Fibroblast of upper back skin (primary cell): ENCODE results near the gene LMBR1.

ENCODE experiments used
- DNase-seq: peaks from one replicate; pipeline ENCODE4 v3.0.0-alpha.2; 2013

The LMBR1 gene

GRCh38 chr7:156682928-156683327, 210.1 kb downstream of the LMBR1 start:
- no peak for DNase-seq

GRCh38 chr7:156680281-156680680, 212.7 kb downstream of the LMBR1 start:
- DNase-seq = peak; percentile 9

- no peak for DNase-seq
These were observed 215.5 kb downstream of the LMBR1 start for GRCh38 chr7:156677374-156678054.

- DNase-seq = no peak
These were observed 216.7 kb downstream of the LMBR1 start for GRCh38 chr7:156676263-156676662.

- no peak for DNase-seq
These were observed 217.3 kb downstream of the LMBR1 start for GRCh38 chr7:156675721-156676120.

GRCh38 chr7:156673902-156674301, 219.1 kb downstream of the LMBR1 start:
- no peak for DNase-seq

- no peak for DNase-seq
These were observed 219.5 kb downstream of the LMBR1 start for GRCh38 chr7:156673454-156673853.

- no peak for DNase-seq
These were observed 223.8 kb downstream of the LMBR1 start for GRCh38 chr7:156669035-156669828.

GRCh38 chr7:156668130-156668741, 224.7 kb downstream of the LMBR1 start:
- DNase-seq = no peak

- no peak for DNase-seq
These were observed 225.9 kb downstream of the LMBR1 start for GRCh38 chr7:156667110-156667426.

GRCh38 chr7:156666368-156667109, 226.4 kb downstream of the LMBR1 start:
- no peak for DNase-seq

GRCh38 chr7:156665101-156665500, 227.9 kb downstream of the LMBR1 start:
- DNase-seq = no peak

- DNase-seq = no peak
These were observed 230.7 kb downstream of the LMBR1 start for GRCh38 chr7:156662277-156662676.

- no peak for DNase-seq
These were observed 231.3 kb downstream of the LMBR1 start for GRCh38 chr7:156661637-156662036.

GRCh38 chr7:156659961-156660360, 233.0 kb downstream of the LMBR1 start:
- no peak for DNase-seq

- DNase-seq = no peak
These were observed 233.8 kb downstream of the LMBR1 start for GRCh38 chr7:156659203-156659602.

GRCh38 chr7:156657681-156658080, 235.3 kb downstream of the LMBR1 start:
- DNase-seq = no peak

- no peak for DNase-seq
These were observed 236.4 kb downstream of the LMBR1 start for GRCh38 chr7:156656598-156656997.

- no peak for DNase-seq
These were observed 237.0 kb downstream of the LMBR1 start for GRCh38 chr7:156655983-156656382.

GRCh38 chr7:156655251-156655650, 237.7 kb downstream of the LMBR1 start:
- DNase-seq = no peak

GRCh38 chr7:156654511-156655234, 238.3 kb downstream of the LMBR1 start:
- no peak for DNase-seq

GRCh38 chr7:156652886-156653568, 240.0 kb downstream of the LMBR1 start:
- DNase-seq = peak; percentile 8
